ENCODE measurements around the gene GPRIN3.

The GPRIN3 gene

DNA sequence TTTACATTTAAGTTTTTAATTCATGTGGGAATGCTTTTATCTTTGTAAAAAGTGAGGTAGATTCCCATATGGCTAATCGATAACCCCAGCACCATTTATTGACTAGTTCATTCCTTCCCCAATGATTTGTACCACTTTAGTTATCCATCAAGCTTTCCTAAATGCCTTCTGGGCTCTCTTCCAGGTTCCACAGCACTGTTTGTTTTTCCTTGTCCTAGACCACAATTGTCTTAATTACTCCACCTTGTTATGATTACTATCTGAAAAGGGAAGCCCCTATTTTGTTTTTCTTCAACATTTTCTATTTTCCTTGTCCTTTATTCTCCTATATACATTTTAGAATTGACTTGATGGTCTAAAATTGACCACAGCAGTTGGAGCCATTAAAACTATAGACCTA lies 48.5 kb upstream of the GPRIN3 start (continued):
- TF ChIP-seq TCF7L2 (IDR thresholded peaks at IDR 0.05; ENCODE audit: borderline replicate concordance, low read depth, low read length), result no peak
- TF ChIP-seq, protein P1, sequence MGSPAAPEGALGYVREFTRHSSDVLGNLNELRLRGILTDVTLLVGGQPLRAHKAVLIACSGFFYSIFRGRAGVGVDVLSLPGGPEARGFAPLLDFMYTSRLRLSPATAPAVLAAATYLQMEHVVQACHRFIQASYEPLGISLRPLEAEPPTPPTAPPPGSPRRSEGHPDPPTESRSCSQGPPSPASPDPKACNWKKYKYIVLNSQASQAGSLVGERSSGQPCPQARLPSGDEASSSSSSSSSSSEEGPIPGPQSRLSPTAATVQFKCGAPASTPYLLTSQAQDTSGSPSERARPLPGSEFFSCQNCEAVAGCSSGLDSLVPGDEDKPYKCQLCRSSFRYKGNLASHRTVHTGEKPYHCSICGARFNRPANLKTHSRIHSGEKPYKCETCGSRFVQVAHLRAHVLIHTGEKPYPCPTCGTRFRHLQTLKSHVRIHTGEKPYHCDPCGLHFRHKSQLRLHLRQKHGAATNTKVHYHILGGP (tag by site-specific recombination; IDR thresholded peaks at IDR 0.05), result peak; percentile 75
- no peak for TF ChIP-seq ZBTB44 (tag by site-specific recombination; IDR thresholded peaks at IDR 0.05)
- TF ChIP-seq ZFP3 (tag by site-specific recombination; IDR thresholded peaks at IDR 0.05; ENCODE audit: low read depth), result no peak
- no peak for TF ChIP-seq ZNF302 (tag by site-specific recombination; IDR thresholded peaks at IDR 0.05; ENCODE audit: low read depth)
- TF ChIP-seq ZNF558 (tag by site-specific recombination; IDR thresholded peaks at IDR 0.05), result no peak
- 0 out of 2 replicates have a peak, but pooled peaks have one; percentile 12 for TF ChIP-seq ZNF10 (tag by site-specific recombination; IDR thresholded peaks at IDR 0.05)
- peak; percentile 80 for TF ChIP-seq FEZF1 (tag by site-specific recombination; IDR thresholded peaks at IDR 0.05)
- TF ChIP-seq ZNF433 (tag by site-specific recombination; IDR thresholded peaks at IDR 0.05; ENCODE audit: low read depth), result no peak
- TF ChIP-seq ZNF518A (tag by site-specific recombination; conservative IDR thresholded peaks at IDR 0.05; ENCODE audit: low read depth), result no peak
- peak; percentile 73 for TF ChIP-seq ZNF366 (tag by site-specific recombination; conservative IDR thresholded peaks at IDR 0.05)
- no peak for TF ChIP-seq ZNF148 (tag by site-specific recombination; IDR thresholded peaks at IDR 0.05; ENCODE audit: borderline replicate concordance)
- TF ChIP-seq ZNF112 (tag by site-specific recombination; IDR thresholded peaks at IDR 0.05), result no peak
- peak; percentile 47; the same call in 1 of the 2 replicates for TF ChIP-seq KLF10 (tag by site-specific recombination; IDR thresholded peaks at IDR 0.05)
- peak; percentile 22; the same call in 1 of the 2 replicates for TF ChIP-seq ZBTB17 (tag by site-specific recombination; IDR thresholded peaks at IDR 0.05)
- no peak for TF ChIP-seq REPIN1 (tag by site-specific recombination; IDR thresholded peaks at IDR 0.05; ENCODE audit: low read depth)
- TF ChIP-seq PRDM2 (tag by site-specific recombination; IDR thresholded peaks at IDR 0.05; ENCODE audit: borderline replicate concordance), result no peak
- TF ChIP-seq, protein P2, sequence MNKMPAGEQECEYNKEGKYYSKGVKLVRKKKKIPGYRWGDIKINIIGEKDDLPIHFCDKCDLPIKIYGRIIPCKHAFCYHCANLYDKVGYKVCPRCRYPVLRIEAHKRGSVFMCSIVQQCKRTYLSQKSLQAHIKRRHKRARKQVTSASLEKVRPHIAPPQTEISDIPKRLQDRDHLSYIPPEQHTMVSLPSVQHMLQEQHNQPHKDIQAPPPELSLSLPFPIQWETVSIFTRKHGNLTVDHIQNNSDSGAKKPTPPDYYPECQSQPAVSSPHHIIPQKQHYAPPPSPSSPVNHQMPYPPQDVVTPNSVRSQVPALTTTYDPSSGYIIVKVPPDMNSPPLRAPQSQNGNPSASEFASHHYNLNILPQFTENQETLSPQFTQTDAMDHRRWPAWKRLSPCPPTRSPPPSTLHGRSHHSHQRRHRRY (tag by site-specific recombination; IDR thresholded peaks at IDR 0.05), result no peak
- TF ChIP-seq INSM2 (tag by site-specific recombination; IDR thresholded peaks at IDR 0.05), result 0 out of 2 replicates have a peak, but pooled peaks have one; percentile 65

Data from HEK293 (cell line).